Heart left ventricle (tissue), 16 donors: Measurements from ENCODE around the gene AGPAT1. TPM values are rescaled to one million over a fixed set of nuclear protein-coding genes. Genes with fewer than 3 reads are reported as not detected.
A peak's percentile ranks its signal among the peaks of the same experiment; 100 is the strongest.

Experiments
- ATAC-seq, 4 donors: fragments of 200-7000 bp; cut with Tn5 transposase; one replicate each; pipeline ENCODE4 v1.9.1; 2020 to 2022; ENCODE audit warnings: moderate library complexity in 4 of 4, mild to moderate bottlenecking in 3 of 4, moderate number of reproducible peaks in 1 of 4
- DNase-seq, 5 donors: peaks; one replicate each; pipeline ENCODE4 v3.0.0-alpha.2; 2020
- H3K27ac ChIP-seq, 12 donors: fragments of 200-600 bp; sonication (generic) in 4 of 12; one replicate each; pipeline versions ENCODE4 v1.5.0 to v1.8.0; 2016 to 2022; ENCODE audit warnings: mild to moderate bottlenecking in 2 of 12
- H3K27me3 ChIP-seq, 9 donors: fragments of 200-600 bp; sonication (generic) in 2 of 9; one replicate each; pipeline versions ENCODE4 v1.5.1 to v1.8.0; 2016 to 2022; ENCODE audit warnings: mild to moderate bottlenecking in 3 of 9
- H3K36me3 ChIP-seq, 9 donors: fragments of 200-600 bp; sonication (generic) in 2 of 9; one replicate each; pipeline versions ENCODE4 v1.5.0 to v1.8.0; 2018 to 2022; ENCODE audit warnings: mild to moderate bottlenecking in 2 of 9
- H3K4me1 ChIP-seq, 12 donors: fragments of 200-600 bp; sonication (generic) in 4 of 12; one replicate each; pipeline versions ENCODE4 v1.5.0 to v1.8.0; 2016 to 2022; ENCODE audit warnings: mild to moderate bottlenecking in 3 of 12
- H3K4me3 ChIP-seq, 12 donors: fragments of 200-600 bp; sonication (generic) in 4 of 12; one replicate each; pipeline versions ENCODE4 v1.5.0 to v1.8.0; 2017 to 2022; ENCODE audit warnings: mild to moderate bottlenecking in 9 of 12, moderate library complexity in 4 of 12
- H3K9me3 ChIP-seq, 12 donors: fragments of 200-600 bp; sonication (generic) in 4 of 12; one replicate each; pipeline versions ENCODE4 v1.5.0 to v1.8.0; 2016 to 2022; ENCODE audit warnings: mild to moderate bottlenecking in 1 of 12
- POLR2A ChIP-seq, 2 donors: fragments of 450-650 bp; IDR thresholded peaks; one replicate each; pipeline ENCODE4 v1.6.1; 2017; ENCODE audit warnings: antibody characterized with exemption in 2 of 2, mild to moderate bottlenecking in 2 of 2, moderate library complexity in 2 of 2
- WGBS, 4 donors: extraction: QIAGEN DNeasy Blood & Tissue Kit in 2 of 4; methylation state at CpG; one replicate each; pipeline versions ENCODE4 v1.1.5 to v1.1.7; 2013 to 2018; 5-methylcytosine and 5-hydroxymethylcytosine counted together
- intact Hi-C, 10 donors: fragments of 100-400 bp; cut with DNase I; formaldehyde crosslinking; loops; one replicate each; pipeline versions ENCODE4 v1.11.1 to v1.14.2; 2022
- polyA plus RNA-seq, 2 donors: library from polyadenylated mRNA; stranded (reverse); fragments of 200-250 nt; gene quantifications; one replicate each; pipeline ENCODE4 v1.2.3, GENCODE V29; 2013
- total RNA-seq, 9 donors: library from RNA; depleted of rRNA in 2 of 9; stranded (reverse); fragments of >200 nt in 2 of 9; fragmentation: NEBNext Ultra II Directional in 3 of 9; extraction: Animal tissue kit (Norgen Biotek cat#: 25700) in 3 of 9; gene quantifications; one replicate each; pipeline versions ENCODE4 v1.1.0 to v1.2.4, GENCODE V29; 2016 to 2023
- TF ChIP-seq, protein P1 (sequence below), 12 donors: fragments of 200-600 bp; sonication (generic) in 4 of 12; IDR thresholded peaks; one replicate each; pipeline versions ENCODE4 v1.5.0 to v1.8.0; 2018 to 2022; ENCODE audit warnings: antibody characterized with exemption in 12 of 12, mild to moderate bottlenecking in 5 of 12
- donor health status: ischemic (EF 13 %, LVEDD 7.1; RV severe dilation, severe dysfunction).
- donor health status: healthy with polysubstance abuse.
- donor health status: DM: no; HTN: yes; CAD: no.
- donor health status: DM: no; HTN: no; CAD: no.
- donor health status: ischemic (EF 25% LVEDD 6.9; RV normal size, moderate dysfunction).
- donor health status: ischemic (EF 25% LVEDD 5.7; RV mildly dilated, moderate dysfunction).
- donor health status: healthy.
- donor health status: DM: yes; HTN: yes; CAD: no.
- donor health status: ischemic (EF 35%, LVEDD 5.7; RV mildly dilated, moderate dysfunction).
- donor health status: nonischemic (EF 11% LVEDD 7.7; RV severe dilation, severe dysfunction).
- donor health status: DM: yes; HTN: yes; CAD: no.
- donor health status: PGD.
- donor health status: ischemic (EF 29% LVEDD 5.4; RV normal size, mild dysfunction).
- donor health status: nonischemic (EF 23%, LVEDD 6.1; RV moderate dilation, normal function).

The AGPAT1 gene
- total and polyA plus RNA-seq, 11 donors: 43.5 to 79.1 (median 51.0) TPM

DNA sequence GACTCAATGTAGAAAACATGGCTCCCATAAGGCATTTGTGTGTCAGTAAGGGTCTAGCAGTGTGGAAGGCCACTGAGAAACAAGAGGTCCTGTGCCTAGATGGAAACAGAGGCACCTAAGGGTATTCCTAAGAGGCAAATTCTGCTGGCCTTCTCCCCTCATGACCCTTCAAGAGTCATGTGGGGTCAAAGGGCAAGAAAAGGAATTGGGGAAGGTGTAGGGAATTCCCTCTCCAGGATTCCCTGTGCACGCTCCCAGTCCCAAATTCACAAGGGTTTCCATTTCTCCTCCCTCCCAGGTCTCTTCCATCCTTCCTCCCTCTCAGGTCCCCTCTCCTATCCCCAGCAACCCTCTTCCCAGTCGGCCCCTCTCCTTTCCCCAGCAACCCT is 568 bp downstream of the AGPAT1 start:
- ATAC-seq (no peak), DNase-seq (no peak)
- TF ChIP-seq, protein P1, sequence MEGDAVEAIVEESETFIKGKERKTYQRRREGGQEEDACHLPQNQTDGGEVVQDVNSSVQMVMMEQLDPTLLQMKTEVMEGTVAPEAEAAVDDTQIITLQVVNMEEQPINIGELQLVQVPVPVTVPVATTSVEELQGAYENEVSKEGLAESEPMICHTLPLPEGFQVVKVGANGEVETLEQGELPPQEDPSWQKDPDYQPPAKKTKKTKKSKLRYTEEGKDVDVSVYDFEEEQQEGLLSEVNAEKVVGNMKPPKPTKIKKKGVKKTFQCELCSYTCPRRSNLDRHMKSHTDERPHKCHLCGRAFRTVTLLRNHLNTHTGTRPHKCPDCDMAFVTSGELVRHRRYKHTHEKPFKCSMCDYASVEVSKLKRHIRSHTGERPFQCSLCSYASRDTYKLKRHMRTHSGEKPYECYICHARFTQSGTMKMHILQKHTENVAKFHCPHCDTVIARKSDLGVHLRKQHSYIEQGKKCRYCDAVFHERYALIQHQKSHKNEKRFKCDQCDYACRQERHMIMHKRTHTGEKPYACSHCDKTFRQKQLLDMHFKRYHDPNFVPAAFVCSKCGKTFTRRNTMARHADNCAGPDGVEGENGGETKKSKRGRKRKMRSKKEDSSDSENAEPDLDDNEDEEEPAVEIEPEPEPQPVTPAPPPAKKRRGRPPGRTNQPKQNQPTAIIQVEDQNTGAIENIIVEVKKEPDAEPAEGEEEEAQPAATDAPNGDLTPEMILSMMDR (IDR thresholded peaks at IDR 0.05): no peak
- no peak for TF ChIP-seq POLR2A (IDR thresholded peaks at IDR 0.05)
- H3K9me3 ChIP-seq: no peaks in the 10 kb centered on the region
- H3K27me3 ChIP-seq: no peaks in the 10 kb centered on the region
- 10 to 20% (median 11%) methylated on average over 2 of the region's 2 CpGs for WGBS, 4 donors
- H3K4me3 ChIP-seq: peak overlapping the region; percentile 61 to 99 (median 88)
- H3K27ac ChIP-seq: peak overlapping the region; percentile 87 to 100 (median 97)
- H3K4me1 ChIP-seq: peaks cover 11 to 57% (median 37%) of the 10 kb centered on the region in 12 donors
- intact Hi-C loops: loop anchor here in 4 of 10 donors (5.0 to 10.0 kb wide), 3 partner anchors 43 to 511 kb away; partner anchors contain the start of genes C6orf47 (in 2 of the 4), CSNK2B (in 2 of the 4), GPANK1 (in 2 of the 4) and LY6G5B (in 2 of the 4)
- H3K36me3 ChIP-seq: peaks cover 0 to 22% (median 15%) of the 10 kb centered on the region in 9 donors

DNA sequence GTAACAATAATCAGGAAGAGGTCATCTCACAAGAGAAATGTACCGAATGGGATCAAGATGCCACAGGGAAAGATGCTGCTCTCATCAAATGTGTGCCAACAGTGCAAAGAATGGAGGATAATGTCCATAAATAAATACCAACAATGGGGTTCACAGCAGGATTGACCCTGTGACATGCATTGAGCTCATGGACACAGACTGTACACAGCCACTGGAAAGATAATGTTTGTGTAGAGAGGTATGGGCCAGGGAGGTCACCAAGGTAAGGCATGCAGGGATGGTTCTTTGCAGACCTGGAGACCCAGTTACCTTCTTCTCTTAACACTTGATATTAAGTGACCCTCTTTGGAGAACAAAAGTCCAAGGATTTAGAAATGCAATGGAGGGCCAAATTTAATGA is 1.5 kb downstream of the AGPAT1 start:
- Histone ChIP-seq H3K36me3 (peaks cover 0 to 23% (median 19%) of the 10 kb centered on the region in 9 donors), H3K4me3 (peak overlapping the region in 5 of 12 donors; percentile 81 to 98 (median 88)), H3K4me1 (peaks cover 5 to 48% (median 29%) of the 10 kb centered on the region in 12 donors), H3K27ac (no peak overlapping the region), H3K9me3 (no peaks in the 10 kb centered on the region), H3K27me3 (no peaks in the 10 kb centered on the region)
- WGBS, 4 donors: 82 to 90% (median 83%) methylated on average over 1 of the region's 1 CpG
- ATAC-seq: no peak
- DNase-seq: no peak
- intact Hi-C loops: loop anchor here in 2 of 10 donors (10.0 kb wide), 1 partner anchor 510 kb away; the partner anchor contains the start of genes C6orf47 (in 2 of the 2), CSNK2B (in 2 of the 2), GPANK1 (in 2 of the 2) and LY6G5B (in 2 of the 2)
- TF ChIP-seq POLR2A (IDR thresholded peaks at IDR 0.05): no peak
- TF ChIP-seq, protein P1 (IDR thresholded peaks at IDR 0.05): no peak

DNA sequence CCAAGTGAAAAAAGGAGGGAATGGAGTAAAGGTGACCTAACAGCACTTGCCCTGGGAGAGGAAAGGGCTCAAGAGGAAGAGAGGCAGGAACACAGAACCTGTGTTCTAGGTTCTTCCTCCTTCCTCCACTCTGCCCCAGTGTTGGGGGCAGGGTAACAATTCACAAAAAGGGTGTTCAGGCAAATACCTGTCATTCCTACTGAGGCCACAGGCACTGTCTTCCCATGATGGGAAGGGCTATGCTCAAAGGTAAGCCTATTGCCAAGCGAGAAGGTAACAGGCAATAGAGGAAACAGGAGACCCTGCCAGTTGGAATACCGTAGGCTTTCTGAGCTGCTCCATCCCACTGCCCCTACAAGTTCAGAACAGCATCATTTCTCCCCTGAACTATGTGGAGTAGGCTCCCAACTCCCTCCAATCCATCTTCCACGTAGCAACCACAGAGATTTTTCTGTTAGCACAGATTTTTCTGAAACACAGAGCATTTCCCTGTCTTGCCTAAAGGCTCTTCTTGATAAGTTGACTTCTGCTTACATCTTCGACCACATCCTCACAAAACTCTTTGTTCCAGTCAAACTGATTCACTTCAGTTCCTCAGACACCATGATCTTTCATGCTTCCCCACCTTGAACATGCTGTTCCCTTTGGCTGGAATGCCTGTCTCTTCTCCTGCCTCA is 2.7 kb downstream of the AGPAT1 start:
- Histone ChIP-seq H3K4me1 (peaks cover 5 to 39% (median 22%) of the 10 kb centered on the region in 12 donors), H3K9me3 (no peaks in the 10 kb centered on the region), H3K27me3 (no peaks in the 10 kb centered on the region), H3K4me3 (no peak overlapping the region), H3K27ac (no peak overlapping the region), H3K36me3 (peaks cover 0 to 33% (median 31%) of the 10 kb centered on the region in 9 donors)
- no peak for ATAC-seq
- 80 to 88% (median 84%) methylated on average over 4 of the region's 4 CpGs for WGBS, 4 donors
- intact Hi-C loops: loop anchor here in 2 of 10 donors (10.0 kb wide), 1 partner anchor 508 kb away; the partner anchor contains the start of genes C6orf47 (in 2 of the 2), CSNK2B (in 2 of the 2), GPANK1 (in 2 of the 2) and LY6G5B (in 2 of the 2)
- no peak for DNase-seq
- TF ChIP-seq POLR2A (IDR thresholded peaks at IDR 0.05): no peak
- TF ChIP-seq, protein P1 (IDR thresholded peaks at IDR 0.05): no peak

DNA sequence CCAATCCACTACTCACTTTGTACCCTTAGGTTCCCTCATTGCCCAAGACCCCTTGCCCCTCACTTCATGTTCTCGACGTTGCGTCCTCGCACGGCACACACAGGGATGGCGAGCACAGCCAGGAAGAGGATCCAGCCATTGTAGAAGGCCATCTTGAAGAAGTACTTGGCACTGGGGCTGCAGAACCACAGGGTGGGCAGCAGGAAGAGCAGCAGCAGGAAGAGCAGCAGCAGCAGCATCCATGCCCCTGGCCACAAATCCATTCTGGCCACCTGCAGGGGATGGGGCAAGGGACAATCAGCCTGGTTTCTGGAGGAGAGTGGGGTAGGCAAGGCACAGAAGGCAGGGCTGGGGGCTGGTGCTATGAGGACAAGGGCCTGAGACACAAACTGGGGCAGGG is 4.7 kb downstream of the AGPAT1 start:
- no peak for ATAC-seq
- Histone ChIP-seq H3K4me1 (peaks cover 0 to 28% (median 12%) of the 10 kb centered on the region in 12 donors), H3K27me3 (no peaks in the 10 kb centered on the region), H3K4me3 (no peak overlapping the region), H3K9me3 (no peaks in the 10 kb centered on the region), H3K36me3 (peaks cover 0 to 53% (median 49%) of the 10 kb centered on the region in 9 donors), H3K27ac (no peak overlapping the region)
- DNase-seq: no peak
- intact Hi-C loops: loop anchor here in 2 of 10 donors (10.0 kb wide), 1 partner anchor 506 kb away; the partner anchor contains the start of genes C6orf47 (in 2 of the 2), CSNK2B (in 2 of the 2), GPANK1 (in 2 of the 2) and LY6G5B (in 2 of the 2)
- TF ChIP-seq POLR2A (IDR thresholded peaks at IDR 0.05): no peak
- TF ChIP-seq, protein P1 (IDR thresholded peaks at IDR 0.05): no peak
- WGBS, 4 donors: 91 to 96% (median 94%) methylated on average over 6 of the region's 6 CpGs
